Measurements from ENCODE around the gene RMI2.
A peak's percentile ranks its signal among the peaks of the same experiment; 100 is the strongest.

RMI2 gene

DNA sequence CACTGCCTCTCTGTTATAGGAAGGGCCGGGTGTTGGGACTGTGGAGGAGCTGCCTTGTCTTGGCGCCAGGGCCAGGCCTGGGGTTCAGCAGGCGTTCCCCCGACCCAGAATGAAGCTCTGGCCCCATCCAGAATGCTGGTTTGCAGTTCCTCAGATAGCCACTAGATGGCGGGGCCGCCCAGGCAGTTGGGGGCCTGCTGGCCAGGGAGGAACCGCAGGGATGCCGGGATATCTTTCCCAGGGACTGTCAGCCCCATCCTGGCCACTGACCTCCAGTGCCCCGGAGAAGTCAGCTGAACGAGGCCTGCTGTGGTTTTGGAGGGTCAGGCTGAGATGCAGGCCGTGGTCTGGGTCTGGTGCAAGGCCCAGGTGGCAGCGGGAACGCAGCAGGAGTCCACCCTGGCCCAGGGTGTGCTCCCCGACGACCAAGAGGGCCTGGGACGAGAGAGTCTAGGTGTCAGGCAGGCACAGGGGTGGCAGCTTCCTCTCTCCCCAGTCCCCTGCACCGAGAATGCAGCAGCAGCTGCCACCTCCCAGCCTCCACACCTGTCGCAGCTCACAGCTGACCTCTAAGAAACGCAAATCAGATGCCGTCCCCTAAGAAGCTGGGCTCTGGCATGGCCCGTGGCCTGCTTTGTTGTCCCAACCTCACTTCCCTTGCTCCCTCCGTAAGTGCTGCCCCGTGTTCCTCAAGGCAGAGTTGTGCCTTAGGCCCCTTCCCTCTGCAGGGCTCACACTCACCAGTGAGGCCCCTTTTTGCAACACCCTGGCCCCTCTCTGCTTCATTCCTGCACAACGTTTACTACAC, 51.2 kb downstream of the RMI2 start:
- peak; percentile 94 for ATAC-seq
- no peak for TF ChIP-seq RARB (CRISPR knock-in tag; IDR thresholded peaks at IDR 0.05)
- no peak for TF ChIP-seq TCF4 (CRISPR knock-in tag; IDR thresholded peaks at IDR 0.05; ENCODE audit: borderline replicate concordance)
- no peak for TF ChIP-seq ZNF565 (CRISPR knock-in tag; conservative IDR thresholded peaks at IDR 0.05; ENCODE audit: low read depth)
- no peak for TF ChIP-seq ZFP30 (CRISPR knock-in tag; IDR thresholded peaks at IDR 0.05)
- TF ChIP-seq ESRRG (CRISPR knock-in tag; IDR thresholded peaks at IDR 0.05), result no peak
- TF ChIP-seq PPARA (CRISPR knock-in tag; IDR thresholded peaks at IDR 0.05; ENCODE audit: borderline replicate concordance), result no peak
- TF ChIP-seq ISL1 (CRISPR knock-in tag; IDR thresholded peaks at IDR 0.05), result no peak
- no peak for TF ChIP-seq ZNF70 (CRISPR knock-in tag; IDR thresholded peaks at IDR 0.05)
- no peak for TF ChIP-seq OSR1 (CRISPR knock-in tag; IDR thresholded peaks at IDR 0.05)
- TF ChIP-seq, protein P1, sequence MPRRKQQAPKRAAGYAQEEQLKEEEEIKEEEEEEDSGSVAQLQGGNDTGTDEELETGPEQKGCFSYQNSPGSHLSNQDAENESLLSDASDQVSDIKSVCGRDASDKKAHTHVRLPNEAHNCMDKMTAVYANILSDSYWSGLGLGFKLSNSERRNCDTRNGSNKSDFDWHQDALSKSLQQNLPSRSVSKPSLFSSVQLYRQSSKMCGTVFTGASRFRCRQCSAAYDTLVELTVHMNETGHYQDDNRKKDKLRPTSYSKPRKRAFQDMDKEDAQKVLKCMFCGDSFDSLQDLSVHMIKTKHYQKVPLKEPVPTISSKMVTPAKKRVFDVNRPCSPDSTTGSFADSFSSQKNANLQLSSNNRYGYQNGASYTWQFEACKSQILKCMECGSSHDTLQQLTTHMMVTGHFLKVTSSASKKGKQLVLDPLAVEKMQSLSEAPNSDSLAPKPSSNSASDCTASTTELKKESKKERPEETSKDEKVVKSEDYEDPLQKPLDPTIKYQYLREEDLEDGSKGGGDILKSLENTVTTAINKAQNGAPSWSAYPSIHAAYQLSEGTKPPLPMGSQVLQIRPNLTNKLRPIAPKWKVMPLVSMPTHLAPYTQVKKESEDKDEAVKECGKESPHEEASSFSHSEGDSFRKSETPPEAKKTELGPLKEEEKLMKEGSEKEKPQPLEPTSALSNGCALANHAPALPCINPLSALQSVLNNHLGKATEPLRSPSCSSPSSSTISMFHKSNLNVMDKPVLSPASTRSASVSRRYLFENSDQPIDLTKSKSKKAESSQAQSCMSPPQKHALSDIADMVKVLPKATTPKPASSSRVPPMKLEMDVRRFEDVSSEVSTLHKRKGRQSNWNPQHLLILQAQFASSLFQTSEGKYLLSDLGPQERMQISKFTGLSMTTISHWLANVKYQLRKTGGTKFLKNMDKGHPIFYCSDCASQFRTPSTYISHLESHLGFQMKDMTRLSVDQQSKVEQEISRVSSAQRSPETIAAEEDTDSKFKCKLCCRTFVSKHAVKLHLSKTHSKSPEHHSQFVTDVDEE (CRISPR knock-in tag; IDR thresholded peaks at IDR 0.05), result no peak
- TF ChIP-seq, protein P2, sequence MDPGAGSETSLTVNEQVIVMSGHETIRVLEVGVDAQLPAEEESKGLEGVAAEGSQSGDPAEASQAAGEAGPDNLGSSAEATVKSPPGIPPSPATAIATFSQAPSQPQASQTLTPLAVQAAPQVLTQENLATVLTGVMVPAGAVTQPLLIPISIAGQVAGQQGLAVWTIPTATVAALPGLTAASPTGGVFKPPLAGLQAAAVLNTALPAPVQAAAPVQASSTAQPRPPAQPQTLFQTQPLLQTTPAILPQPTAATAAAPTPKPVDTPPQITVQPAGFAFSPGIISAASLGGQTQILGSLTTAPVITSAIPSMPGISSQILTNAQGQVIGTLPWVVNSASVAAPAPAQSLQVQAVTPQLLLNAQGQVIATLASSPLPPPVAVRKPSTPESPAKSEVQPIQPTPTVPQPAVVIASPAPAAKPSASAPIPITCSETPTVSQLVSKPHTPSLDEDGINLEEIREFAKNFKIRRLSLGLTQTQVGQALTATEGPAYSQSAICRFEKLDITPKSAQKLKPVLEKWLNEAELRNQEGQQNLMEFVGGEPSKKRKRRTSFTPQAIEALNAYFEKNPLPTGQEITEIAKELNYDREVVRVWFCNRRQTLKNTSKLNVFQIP (CRISPR knock-in tag; IDR thresholded peaks at IDR 0.05; ENCODE audit: borderline replicate concordance, low read depth), result no peak
- TF ChIP-seq ZNF8 (CRISPR knock-in tag; IDR thresholded peaks at IDR 0.05), result no peak

DNA sequence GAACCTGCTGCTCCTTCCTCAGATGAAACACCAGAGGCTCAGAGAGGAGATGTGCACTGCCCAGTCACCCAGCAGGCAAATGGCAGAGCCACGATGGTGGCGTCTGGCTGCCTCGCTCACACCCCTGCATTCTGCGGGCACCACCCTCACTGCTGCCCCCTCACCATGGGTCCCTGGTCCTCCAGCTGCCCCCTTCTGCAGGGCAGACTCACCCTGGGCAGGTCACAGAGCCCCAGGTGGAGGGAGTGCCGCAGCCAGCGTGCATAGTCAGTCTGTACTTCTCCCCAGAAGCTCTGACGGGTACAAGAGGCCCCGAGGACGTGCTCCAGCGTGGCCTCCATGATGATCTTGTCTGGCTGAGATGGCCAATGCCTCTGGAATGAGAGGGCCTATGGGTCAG, 52.9 kb downstream of the RMI2 start:
- no peak for ATAC-seq
- TF ChIP-seq OSR1 (CRISPR knock-in tag; IDR thresholded peaks at IDR 0.05) (no peak), ISL1 (CRISPR knock-in tag; IDR thresholded peaks at IDR 0.05) (no peak), ZFP3 (CRISPR knock-in tag; IDR thresholded peaks at IDR 0.05) (no peak), RARB (CRISPR knock-in tag; IDR thresholded peaks at IDR 0.05) (no peak), ZNF70 (CRISPR knock-in tag; IDR thresholded peaks at IDR 0.05) (no peak), BACH2 (CRISPR knock-in tag; IDR thresholded peaks at IDR 0.05; ENCODE audit: borderline replicate concordance) (no peak), ZC3H10 (CRISPR knock-in tag; IDR thresholded peaks at IDR 0.05) (no peak), PPARA (CRISPR knock-in tag; IDR thresholded peaks at IDR 0.05; ENCODE audit: borderline replicate concordance) (no peak)
- TF ChIP-seq, protein P3, sequence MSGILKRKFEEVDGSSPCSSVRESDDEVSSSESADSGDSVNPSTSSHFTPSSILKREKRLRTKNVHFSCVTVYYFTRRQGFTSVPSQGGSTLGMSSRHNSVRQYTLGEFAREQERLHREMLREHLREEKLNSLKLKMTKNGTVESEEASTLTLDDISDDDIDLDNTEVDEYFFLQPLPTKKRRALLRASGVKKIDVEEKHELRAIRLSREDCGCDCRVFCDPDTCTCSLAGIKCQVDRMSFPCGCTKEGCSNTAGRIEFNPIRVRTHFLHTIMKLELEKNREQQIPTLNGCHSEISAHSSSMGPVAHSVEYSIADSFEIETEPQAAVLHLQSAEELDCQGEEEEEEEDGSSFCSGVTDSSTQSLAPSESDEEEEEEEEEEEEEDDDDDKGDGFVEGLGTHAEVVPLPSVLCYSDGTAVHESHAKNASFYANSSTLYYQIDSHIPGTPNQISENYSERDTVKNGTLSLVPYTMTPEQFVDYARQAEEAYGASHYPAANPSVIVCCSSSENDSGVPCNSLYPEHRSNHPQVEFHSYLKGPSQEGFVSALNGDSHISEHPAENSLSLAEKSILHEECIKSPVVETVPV (CRISPR knock-in tag; IDR thresholded peaks at IDR 0.05), result no peak
- TF ChIP-seq, protein P4, sequence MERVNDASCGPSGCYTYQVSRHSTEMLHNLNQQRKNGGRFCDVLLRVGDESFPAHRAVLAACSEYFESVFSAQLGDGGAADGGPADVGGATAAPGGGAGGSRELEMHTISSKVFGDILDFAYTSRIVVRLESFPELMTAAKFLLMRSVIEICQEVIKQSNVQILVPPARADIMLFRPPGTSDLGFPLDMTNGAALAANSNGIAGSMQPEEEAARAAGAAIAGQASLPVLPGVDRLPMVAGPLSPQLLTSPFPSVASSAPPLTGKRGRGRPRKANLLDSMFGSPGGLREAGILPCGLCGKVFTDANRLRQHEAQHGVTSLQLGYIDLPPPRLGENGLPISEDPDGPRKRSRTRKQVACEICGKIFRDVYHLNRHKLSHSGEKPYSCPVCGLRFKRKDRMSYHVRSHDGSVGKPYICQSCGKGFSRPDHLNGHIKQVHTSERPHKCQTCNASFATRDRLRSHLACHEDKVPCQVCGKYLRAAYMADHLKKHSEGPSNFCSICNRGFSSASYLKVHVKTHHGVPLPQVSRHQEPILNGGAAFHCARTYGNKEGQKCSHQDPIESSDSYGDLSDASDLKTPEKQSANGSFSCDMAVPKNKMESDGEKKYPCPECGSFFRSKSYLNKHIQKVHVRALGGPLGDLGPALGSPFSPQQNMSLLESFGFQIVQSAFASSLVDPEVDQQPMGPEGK (CRISPR knock-in tag; IDR thresholded peaks at IDR 0.05; ENCODE audit: borderline replicate concordance), result no peak

DNA sequence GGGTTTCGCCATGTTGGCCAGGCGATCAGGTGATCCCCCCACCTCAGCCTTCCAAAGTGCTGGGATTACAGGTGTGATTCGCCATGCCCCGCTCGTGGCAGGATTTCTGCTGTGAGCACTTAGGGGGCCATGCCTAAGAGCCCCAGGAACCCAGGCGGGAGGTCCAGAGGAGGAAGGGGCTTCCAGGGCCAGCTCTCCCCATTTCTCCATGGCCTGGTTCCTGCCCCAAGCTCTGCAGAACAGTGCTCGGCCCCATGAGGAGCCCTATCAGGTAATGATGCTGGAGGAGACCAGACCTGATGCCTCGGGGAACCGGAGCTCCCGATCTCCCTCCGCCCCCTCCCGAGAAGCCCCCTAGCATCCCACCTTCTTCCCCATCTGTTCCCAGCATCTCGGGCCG, 53.6 kb downstream of the RMI2 start:
- TF ChIP-seq TOX (CRISPR knock-in tag; IDR thresholded peaks at IDR 0.05; ENCODE audit: borderline replicate concordance) (no peak), ZC3H10 (CRISPR knock-in tag; IDR thresholded peaks at IDR 0.05) (no peak), PPARA (CRISPR knock-in tag; IDR thresholded peaks at IDR 0.05; ENCODE audit: borderline replicate concordance) (no peak)

DNA sequence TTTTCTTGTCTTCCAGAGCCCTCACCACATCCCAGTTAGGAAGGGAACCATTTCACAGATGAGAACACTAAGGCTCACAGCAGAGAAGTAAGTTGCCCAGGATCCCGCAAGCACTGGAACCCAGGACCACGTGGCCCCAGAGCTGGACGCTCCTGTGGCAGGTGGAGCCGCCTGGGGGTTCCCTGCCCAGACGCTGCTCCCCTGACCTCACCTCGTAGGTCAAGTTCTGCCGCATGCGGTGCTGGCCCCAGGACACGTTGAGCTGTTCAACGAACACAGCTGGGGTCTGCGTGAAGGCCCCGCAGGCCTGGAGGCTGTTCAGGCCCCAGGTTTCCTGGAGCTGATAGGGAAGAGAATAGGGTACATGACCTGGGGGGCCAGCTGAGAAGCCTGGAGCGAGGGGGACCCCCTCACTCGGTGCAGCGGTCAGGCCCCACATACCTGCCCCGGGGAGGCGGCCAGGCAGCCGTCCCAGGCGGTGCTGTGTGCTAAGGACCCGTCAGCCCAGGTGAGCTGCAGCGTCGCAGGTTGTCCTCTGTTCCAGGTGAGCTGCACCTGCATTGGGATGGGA, 54.1 kb downstream of the RMI2 start:
- TF ChIP-seq PPARA (CRISPR knock-in tag; IDR thresholded peaks at IDR 0.05; ENCODE audit: borderline replicate concordance) (no peak), SNAI2 (CRISPR knock-in tag; IDR thresholded peaks at IDR 0.05) (no peak), ZC3H10 (CRISPR knock-in tag; IDR thresholded peaks at IDR 0.05) (no peak), ZFP30 (CRISPR knock-in tag; IDR thresholded peaks at IDR 0.05) (no peak), TCF4 (CRISPR knock-in tag; IDR thresholded peaks at IDR 0.05; ENCODE audit: borderline replicate concordance) (no peak), ZNF565 (CRISPR knock-in tag; conservative IDR thresholded peaks at IDR 0.05; ENCODE audit: low read depth) (no peak), ZFP3 (CRISPR knock-in tag; IDR thresholded peaks at IDR 0.05) (no peak), ISL1 (CRISPR knock-in tag; IDR thresholded peaks at IDR 0.05) (no peak), ZNF70 (CRISPR knock-in tag; IDR thresholded peaks at IDR 0.05) (no peak), ESRRG (CRISPR knock-in tag; IDR thresholded peaks at IDR 0.05) (no peak), OSR1 (CRISPR knock-in tag; IDR thresholded peaks at IDR 0.05) (no peak)
- TF ChIP-seq, protein P5, sequence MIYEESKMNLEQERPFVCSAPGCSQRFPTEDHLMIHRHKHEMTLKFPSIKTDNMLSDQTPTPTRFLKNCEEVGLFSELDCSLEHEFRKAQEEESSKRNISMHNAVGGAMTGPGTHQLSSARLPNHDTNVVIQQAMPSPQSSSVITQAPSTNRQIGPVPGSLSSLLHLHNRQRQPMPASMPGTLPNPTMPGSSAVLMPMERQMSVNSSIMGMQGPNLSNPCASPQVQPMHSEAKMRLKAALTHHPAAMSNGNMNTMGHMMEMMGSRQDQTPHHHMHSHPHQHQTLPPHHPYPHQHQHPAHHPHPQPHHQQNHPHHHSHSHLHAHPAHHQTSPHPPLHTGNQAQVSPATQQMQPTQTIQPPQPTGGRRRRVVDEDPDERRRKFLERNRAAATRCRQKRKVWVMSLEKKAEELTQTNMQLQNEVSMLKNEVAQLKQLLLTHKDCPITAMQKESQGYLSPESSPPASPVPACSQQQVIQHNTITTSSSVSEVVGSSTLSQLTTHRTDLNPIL (CRISPR knock-in tag; IDR thresholded peaks at IDR 0.05; ENCODE audit: low read depth), result no peak
- TF ChIP-seq, protein P3 (CRISPR knock-in tag; IDR thresholded peaks at IDR 0.05), result no peak

More for the DNA sequence above, 53.6 kb downstream of the RMI2 start:
- no peak for ATAC-seq

More for the DNA sequence above, 54.1 kb downstream of the RMI2 start:
- no peak for ATAC-seq

Data from SK-N-SH treated with all-trans-retinoic acid at 6 μM for 48 hours (cell line).